DND-41 (cell line): ENCODE measurements around the gene PEPD.

Experiments
- ATAC-seq: fragments of 200-7000 bp; cut with Tn5 transposase; 3 replicates; pipeline ENCODE4 v1.9.1; 2021; ENCODE audit warnings: low read depth; ENCODE audit not compliant: insufficient read depth
- DNase-seq: peaks from one replicate; pipeline ENCODE4 v3.0.0-alpha.2; 2020
- H2AFZ ChIP-seq: 2 replicates; pipeline ENCODE4 v1.6.0; 2012; ENCODE audit warnings: low read depth, low read length
- H3K27ac ChIP-seq: 2 replicates; pipeline ENCODE4 v1.5.1; 2012; ENCODE audit warnings: low read length, inconsistent platforms
- H3K27me3 ChIP-seq: fragments of 200-600 bp; sonication (generic); 2 replicates; pipeline ENCODE4 v1.6.0; 2012; ENCODE audit warnings: low read length, mild to moderate bottlenecking, inconsistent platforms; ENCODE audit not compliant: insufficient read depth, poor library complexity
- H3K36me3 ChIP-seq: 2 replicates; pipeline ENCODE4 v1.5.1; 2012; ENCODE audit warnings: low read length, inconsistent platforms; ENCODE audit not compliant: insufficient read depth
- H3K4me1 ChIP-seq: 2 replicates; pipeline ENCODE4 v1.5.1; 2012; ENCODE audit warnings: mild to moderate bottlenecking, low read length; ENCODE audit not compliant: insufficient read depth
- H3K4me2 ChIP-seq: 2 replicates; pipeline ENCODE4 v1.6.0; 2012; ENCODE audit warnings: mild to moderate bottlenecking, moderate library complexity, low read length, inconsistent platforms; ENCODE audit not compliant: insufficient read depth
- H3K4me3 ChIP-seq, 2 experiments: fragments of 200-600 bp in 1 of 2; shearing (Covaris generic) in 1 of 2; 2 replicates each; pipeline ENCODE4 v1.5.1; 2012 to 2016; ENCODE audit warnings: inconsistent platforms in 2 of 2, low read length in 2 of 2, mild to moderate bottlenecking in 2 of 2, low read depth in 1 of 2, moderate library complexity in 1 of 2
- H3K79me2 ChIP-seq: 2 replicates; pipeline ENCODE4 v1.6.0; 2012; ENCODE audit warnings: low read length, inconsistent platforms; ENCODE audit not compliant: insufficient read depth
- H3K9ac ChIP-seq: 2 replicates; pipeline ENCODE4 v1.6.0; 2012; ENCODE audit warnings: low read depth, mild to moderate bottlenecking, inconsistent platforms, low read length, moderate library complexity
- H3K9me3 ChIP-seq: 2 replicates; pipeline ENCODE4 v1.5.1; 2012; ENCODE audit warnings: low read length, moderate library complexity, mild to moderate bottlenecking, inconsistent platforms; ENCODE audit not compliant: insufficient read depth, severe bottlenecking
- H4K20me1 ChIP-seq: 2 replicates; pipeline ENCODE4 v1.6.0; 2012; ENCODE audit warnings: low read length; ENCODE audit not compliant: insufficient read depth
- EZH2 ChIP-seq: IDR thresholded peaks from 3 replicates; pipeline ENCODE4 v1.6.1; 2012; ENCODE audit warnings: borderline replicate concordance, low read depth, mild to moderate bottlenecking, moderate library complexity, low read length, inconsistent platforms; ENCODE audit not compliant: severe bottlenecking
- TF ChIP-seq, protein P1 (sequence below): IDR thresholded peaks from 2 replicates; pipeline ENCODE4 v1.5.1; 2012; ENCODE audit warnings: borderline replicate concordance, low read length, moderate library complexity, mild to moderate bottlenecking; ENCODE audit not compliant: poor library complexity, severe bottlenecking; ENCODE audit errors: extremely low read depth

PEPD gene

DNA sequence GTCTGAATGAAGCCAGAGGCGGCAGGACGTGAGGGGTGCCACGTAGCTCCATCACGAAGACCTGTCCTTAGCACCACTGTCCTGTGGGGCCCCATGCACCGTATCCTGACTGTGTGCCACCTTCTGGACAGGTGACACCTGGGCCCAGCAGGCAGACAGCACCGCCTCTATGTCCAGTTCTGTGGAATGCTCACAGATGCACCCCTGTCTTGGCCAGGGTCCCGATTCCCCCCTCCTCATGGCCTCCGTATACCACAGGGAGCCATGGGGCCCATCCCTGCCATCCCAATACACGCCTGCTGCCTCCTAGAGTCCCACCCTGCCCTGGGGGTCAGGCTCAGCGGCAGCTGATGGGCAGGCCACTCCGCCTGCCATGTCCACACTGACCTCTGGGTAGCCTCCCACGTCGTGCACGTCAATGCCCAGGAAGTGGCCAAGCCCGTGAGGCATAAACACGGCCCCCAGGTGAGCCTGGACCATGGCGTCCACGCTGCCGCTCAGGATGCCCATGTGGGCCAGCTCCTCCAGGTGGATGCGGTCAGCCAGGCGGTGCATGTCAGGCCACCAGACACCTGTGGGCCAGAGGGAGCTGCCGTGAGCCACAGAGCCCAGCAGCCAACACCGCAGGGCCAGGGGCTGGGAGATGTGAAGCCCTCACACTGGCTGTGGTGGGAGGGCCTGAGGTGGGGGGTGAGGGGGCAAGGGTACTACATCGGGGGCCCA, 130.5 kb downstream of the PEPD start:
- ATAC-seq (no peak), DNase-seq (no peak)
- H3K79me2 ChIP-seq, result peaks cover 33% of the 10 kb centered on the region
- H3K36me3 ChIP-seq, result peaks cover 26% of the 10 kb centered on the region
- TF ChIP-seq EZH2, result no peak
- TF ChIP-seq, protein P1, sequence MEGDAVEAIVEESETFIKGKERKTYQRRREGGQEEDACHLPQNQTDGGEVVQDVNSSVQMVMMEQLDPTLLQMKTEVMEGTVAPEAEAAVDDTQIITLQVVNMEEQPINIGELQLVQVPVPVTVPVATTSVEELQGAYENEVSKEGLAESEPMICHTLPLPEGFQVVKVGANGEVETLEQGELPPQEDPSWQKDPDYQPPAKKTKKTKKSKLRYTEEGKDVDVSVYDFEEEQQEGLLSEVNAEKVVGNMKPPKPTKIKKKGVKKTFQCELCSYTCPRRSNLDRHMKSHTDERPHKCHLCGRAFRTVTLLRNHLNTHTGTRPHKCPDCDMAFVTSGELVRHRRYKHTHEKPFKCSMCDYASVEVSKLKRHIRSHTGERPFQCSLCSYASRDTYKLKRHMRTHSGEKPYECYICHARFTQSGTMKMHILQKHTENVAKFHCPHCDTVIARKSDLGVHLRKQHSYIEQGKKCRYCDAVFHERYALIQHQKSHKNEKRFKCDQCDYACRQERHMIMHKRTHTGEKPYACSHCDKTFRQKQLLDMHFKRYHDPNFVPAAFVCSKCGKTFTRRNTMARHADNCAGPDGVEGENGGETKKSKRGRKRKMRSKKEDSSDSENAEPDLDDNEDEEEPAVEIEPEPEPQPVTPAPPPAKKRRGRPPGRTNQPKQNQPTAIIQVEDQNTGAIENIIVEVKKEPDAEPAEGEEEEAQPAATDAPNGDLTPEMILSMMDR, result no peak
- H4K20me1 ChIP-seq, result peaks cover 83% of the 10 kb centered on the region
- no peak overlapping the region for H3K9ac ChIP-seq
- H3K4me1 ChIP-seq, result no peaks in the 10 kb centered on the region
- no peaks in the 10 kb centered on the region for H3K27me3 ChIP-seq
- H3K4me2 ChIP-seq, result no peak overlapping the region
- no peaks in the 10 kb centered on the region for H3K9me3 ChIP-seq
- H3K4me3 ChIP-seq, result no peak overlapping the region
- H3K27ac ChIP-seq, result no peak overlapping the region
- H2AFZ ChIP-seq, result no peak overlapping the region

DNA sequence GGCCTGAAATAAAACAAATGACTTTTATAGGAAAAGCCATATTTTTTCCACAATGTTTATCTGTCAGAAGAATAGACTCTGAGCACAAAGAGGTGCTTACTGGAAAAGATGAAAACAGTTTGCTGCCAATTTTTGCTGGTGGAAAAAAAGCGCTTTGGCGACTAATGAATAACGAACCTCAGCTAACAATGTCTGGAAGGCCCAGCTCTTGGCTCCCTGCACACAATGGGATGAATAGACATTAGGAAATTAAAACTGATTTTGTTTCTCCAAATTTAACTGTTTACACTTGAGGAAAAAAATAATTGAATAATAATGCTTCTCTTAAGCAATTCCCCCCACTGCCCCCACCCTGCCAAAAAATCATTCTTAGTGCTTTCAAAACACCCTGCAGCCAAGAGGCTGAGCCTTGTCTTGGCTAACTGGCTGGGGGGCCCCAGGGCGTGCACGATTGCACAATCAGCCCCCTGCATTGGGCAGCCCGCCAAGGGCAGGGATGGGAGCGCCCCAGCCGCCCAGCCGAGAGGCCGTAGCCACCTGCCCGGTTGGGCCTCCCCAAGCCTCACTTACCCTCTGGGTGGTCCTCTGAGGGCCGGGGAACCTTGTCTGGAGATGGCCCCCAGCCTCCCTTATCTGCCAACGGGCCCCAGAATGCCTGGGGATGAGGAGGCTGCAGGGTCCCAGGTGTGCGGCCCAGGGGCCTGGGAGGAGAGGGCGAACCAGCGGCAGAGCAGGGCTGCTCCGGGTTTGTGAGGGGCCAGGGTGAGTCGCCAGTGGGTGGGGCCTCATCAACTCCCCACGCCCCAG, 131.3 kb downstream of the PEPD start:
- Histone ChIP-seq H3K9ac (no peak overlapping the region), H3K27me3 (no peaks in the 10 kb centered on the region), H3K9me3 (no peaks in the 10 kb centered on the region), H3K4me3 (no peak overlapping the region), H3K27ac (no peak overlapping the region), H3K36me3 (peaks cover 33% of the 10 kb centered on the region), H3K79me2 (peaks cover 40% of the 10 kb centered on the region), H3K4me2 (no peak overlapping the region), H2AFZ (no peak overlapping the region), H3K4me1 (no peaks in the 10 kb centered on the region), H4K20me1 (peaks cover 83% of the 10 kb centered on the region)
- TF ChIP-seq, protein P1, result no peak
- no peak for TF ChIP-seq EZH2
- ATAC-seq (no peak), DNase-seq (no peak)

DNA sequence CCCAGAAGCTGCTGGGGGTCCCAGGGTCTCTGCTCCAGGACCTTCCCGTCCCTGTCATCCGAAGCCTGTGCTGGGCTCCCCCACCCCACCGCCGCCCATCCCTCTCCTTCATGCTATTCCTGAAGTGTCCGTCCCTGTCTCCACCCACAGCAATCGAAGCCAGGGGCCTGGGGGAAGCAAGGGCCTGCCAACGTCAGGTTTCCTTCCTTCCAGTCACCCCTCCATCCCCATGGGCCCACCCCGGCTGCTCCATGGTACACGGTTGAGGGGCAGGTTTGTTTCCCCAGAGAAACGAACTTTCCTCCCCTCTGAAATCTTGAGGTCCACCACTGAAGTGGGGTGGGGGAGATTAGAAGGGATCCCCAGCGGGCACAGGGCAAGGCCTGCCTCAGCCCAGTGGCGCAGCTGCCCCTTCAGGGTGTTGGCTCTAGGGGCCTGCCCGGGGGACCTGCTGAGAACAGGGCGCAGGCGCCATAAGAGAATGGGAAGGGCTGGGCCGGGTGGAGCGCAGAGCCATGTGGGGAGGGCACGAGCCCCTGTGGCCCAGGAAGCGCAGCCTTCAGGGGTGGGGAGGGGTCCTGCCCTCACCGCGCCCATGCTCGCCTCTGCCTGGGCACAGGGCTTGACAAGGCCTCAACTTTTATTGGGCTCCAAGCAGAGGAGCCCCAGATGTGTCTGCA, 132.0 kb downstream of the PEPD start:
- no peak overlapping the region for H3K27ac ChIP-seq
- DNase-seq, result no peak
- peaks cover 48% of the 10 kb centered on the region for H3K79me2 ChIP-seq
- no peak overlapping the region for H2AFZ ChIP-seq
- H3K4me1 ChIP-seq, result no peaks in the 10 kb centered on the region
- no peak overlapping the region for H3K9ac ChIP-seq
- H4K20me1 ChIP-seq, result peaks cover 82% of the 10 kb centered on the region
- no peak for ATAC-seq
- no peak overlapping the region for H3K4me2 ChIP-seq
- no peaks in the 10 kb centered on the region for H3K27me3 ChIP-seq
- no peaks in the 10 kb centered on the region for H3K9me3 ChIP-seq
- no peak overlapping the region for H3K4me3 ChIP-seq
- H3K36me3 ChIP-seq, result peaks cover 33% of the 10 kb centered on the region
- TF ChIP-seq, protein P1, result no peak
- no peak for TF ChIP-seq EZH2
